ENCODE results near the gene GSTM1. TPM values are rescaled to one million over a fixed set of nuclear protein-coding genes. Genes with fewer than 3 reads are reported as not detected.

Gene GSTM1
- total and polyA plus RNA-seq, 2 donors (not counting 3 experiments of a cell fraction or from before 2014, with no cell fraction given): 35.5 TPM; not detected in 1

DNA sequence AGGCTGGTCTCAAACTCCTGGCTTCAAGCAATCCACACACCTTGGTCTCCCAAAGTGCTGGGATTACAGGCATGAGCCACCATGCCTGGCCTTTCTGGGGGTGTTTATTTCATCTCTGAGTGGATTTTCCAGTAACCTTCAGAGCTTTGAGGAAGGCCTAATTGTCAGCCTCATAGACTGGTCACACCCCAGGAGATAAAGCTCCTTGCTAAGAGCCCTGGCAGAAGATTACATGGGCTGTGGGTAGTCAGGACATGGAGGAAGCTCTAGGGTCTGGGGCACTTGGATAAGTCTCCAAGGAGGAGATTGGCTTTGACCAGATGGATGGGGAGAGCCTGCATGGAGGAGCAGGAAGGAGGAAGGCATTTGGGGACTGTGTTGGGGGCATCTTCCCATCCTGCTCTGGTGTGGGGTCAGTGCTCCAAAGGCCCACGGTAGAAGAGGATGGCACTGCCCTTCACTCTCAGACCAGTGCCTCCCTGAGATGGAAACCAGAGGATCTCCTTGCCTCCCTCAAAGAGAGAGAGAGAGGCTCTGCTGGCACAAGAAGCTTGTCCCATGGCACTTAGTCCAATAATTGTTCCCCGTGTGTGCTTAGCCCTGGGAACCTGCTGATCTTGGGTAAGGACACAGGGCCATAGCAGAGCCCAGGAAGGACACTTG lies 46.4 kb upstream of the GSTM1 start:
- H4K20me1 ChIP-seq (replicated peaks; ENCODE audit: control insufficient read depth, extremely low read depth, insufficient read depth, low read length): no peaks in the 10 kb centered on the region
- no peaks in the 10 kb centered on the region for H3K79me2 ChIP-seq (ENCODE audit: control insufficient read depth, insufficient read depth, low read length)
- FAIRE-seq: no peak
- no peak overlapping the region for H3K4me2 ChIP-seq (ENCODE audit: insufficient read depth, low read length)
- H3K9ac ChIP-seq (replicated peaks; ENCODE audit: extremely low read depth, insufficient read depth, low read length): no peak overlapping the region
- H3K4me3 ChIP-seq (replicated peaks in 1 of 3; ENCODE audit: insufficient read depth in 1 of 3, low read depth in 1 of 3, low read length in 3 of 3): no peak overlapping the region
- no peaks in the 10 kb centered on the region for H3K36me3 ChIP-seq (ENCODE audit: control insufficient read depth in 2 of 2, extremely low read depth in 1 of 2, insufficient read depth in 2 of 2, low read length in 2 of 2)
- no peak for DNase-seq (ENCODE audit: low read depth, low spot score)
- no peaks in the 10 kb centered on the region for H3K27me3 ChIP-seq (ENCODE audit: control insufficient read depth in 2 of 2, insufficient read depth in 2 of 2, low read length in 2 of 2)
- no peaks in the 10 kb centered on the region for H3K9me3 ChIP-seq (replicated peaks; ENCODE audit: control insufficient read depth, insufficient read depth, low read length)
- intact Hi-C loops (cut with micrococcal nuclease): loop anchor here (5.0 kb wide), 1 partner anchor 144 kb away; no protein-coding TSS in a partner anchor
- no peak for TF ChIP-seq JUN (IDR thresholded peaks at IDR 0.05; ENCODE audit: borderline replicate concordance, insufficient read depth, insufficient read length, low read depth)
- TF ChIP-seq GATA2 (IDR thresholded peaks at IDR 0.05; ENCODE audit: insufficient read depth, insufficient read length, low read depth, low read length): no peak
- TF ChIP-seq POLR2AphosphoS5 (IDR thresholded peaks at IDR 0.05; ENCODE audit: insufficient read depth, low read depth, low read length): no peak
- no peak for TF ChIP-seq FOS (IDR thresholded peaks at IDR 0.05; ENCODE audit: borderline replicate concordance, insufficient read depth, low read length)
- TF ChIP-seq EZH2 (IDR thresholded peaks at IDR 0.05; ENCODE audit: borderline replicate concordance, low read depth, low read length, severe bottlenecking): no peak
- TF ChIP-seq, protein P1, sequence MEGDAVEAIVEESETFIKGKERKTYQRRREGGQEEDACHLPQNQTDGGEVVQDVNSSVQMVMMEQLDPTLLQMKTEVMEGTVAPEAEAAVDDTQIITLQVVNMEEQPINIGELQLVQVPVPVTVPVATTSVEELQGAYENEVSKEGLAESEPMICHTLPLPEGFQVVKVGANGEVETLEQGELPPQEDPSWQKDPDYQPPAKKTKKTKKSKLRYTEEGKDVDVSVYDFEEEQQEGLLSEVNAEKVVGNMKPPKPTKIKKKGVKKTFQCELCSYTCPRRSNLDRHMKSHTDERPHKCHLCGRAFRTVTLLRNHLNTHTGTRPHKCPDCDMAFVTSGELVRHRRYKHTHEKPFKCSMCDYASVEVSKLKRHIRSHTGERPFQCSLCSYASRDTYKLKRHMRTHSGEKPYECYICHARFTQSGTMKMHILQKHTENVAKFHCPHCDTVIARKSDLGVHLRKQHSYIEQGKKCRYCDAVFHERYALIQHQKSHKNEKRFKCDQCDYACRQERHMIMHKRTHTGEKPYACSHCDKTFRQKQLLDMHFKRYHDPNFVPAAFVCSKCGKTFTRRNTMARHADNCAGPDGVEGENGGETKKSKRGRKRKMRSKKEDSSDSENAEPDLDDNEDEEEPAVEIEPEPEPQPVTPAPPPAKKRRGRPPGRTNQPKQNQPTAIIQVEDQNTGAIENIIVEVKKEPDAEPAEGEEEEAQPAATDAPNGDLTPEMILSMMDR (IDR thresholded peaks at IDR 0.05; ENCODE audit: extremely low read depth in 1 of 2, insufficient read depth in 1 of 2, low read depth in 1 of 2, low read length in 2 of 2): no peak
- TF ChIP-seq, protein P2, sequence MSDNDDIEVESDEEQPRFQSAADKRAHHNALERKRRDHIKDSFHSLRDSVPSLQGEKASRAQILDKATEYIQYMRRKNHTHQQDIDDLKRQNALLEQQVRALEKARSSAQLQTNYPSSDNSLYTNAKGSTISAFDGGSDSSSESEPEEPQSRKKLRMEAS (IDR thresholded peaks at IDR 0.05; ENCODE audit: insufficient read depth, insufficient read length): no peak
- TF ChIP-seq MYC (IDR thresholded peaks at IDR 0.05; ENCODE audit: low read depth, low read length): no peak
- TF ChIP-seq POLR2A (IDR thresholded peaks at IDR 0.05; ENCODE audit: low read depth, low read length): no peak
- BruUV-seq (replicated peaks): no TSS peak
- H3K27ac ChIP-seq (ENCODE audit: insufficient read depth, low read depth, low read length): no peak overlapping the region
- ChIA-PET POLR2A (interaction anchor here (1.4 kb wide), 1 partner anchor 93 kb away, joined by 7 read pairs; the partner anchor contains the start of gene GNAI3), CTCF (interaction anchor here (0.7 to 15.2 kb wide), 31 partner anchors 10 to 460 kb away, joined by 3 to 565 read pairs (median 16); partner anchors contain the start of genes AHCYL1, AMPD2, GNAI3 and GNAT2)
- no peak overlapping the region for H2AFZ ChIP-seq (ENCODE audit: low read depth, low read length)
- no peaks in the 10 kb centered on the region for H3K4me1 ChIP-seq (ENCODE audit: control insufficient read depth, extremely low read depth, insufficient read depth, low read length)
- H3K9me1 ChIP-seq (replicated peaks; ENCODE audit: control insufficient read depth, extremely low read depth, insufficient read depth, low read length): no peaks in the 10 kb centered on the region
- dilution Hi-C loops (cut with MboI; ENCODE audit: extremely low pct_ligation_motif_present, low sequenced_read_pairs): no loop called here

Data from endothelial cell of umbilical vein (primary cell).